Measurements from ENCODE around the gene DAP.
"Not testable (repeated sequence)": the region's sequence is repeated elsewhere in the genome, so short reads cannot be mapped to it uniquely, and the experiment has no call there.

DAP gene

DNA sequence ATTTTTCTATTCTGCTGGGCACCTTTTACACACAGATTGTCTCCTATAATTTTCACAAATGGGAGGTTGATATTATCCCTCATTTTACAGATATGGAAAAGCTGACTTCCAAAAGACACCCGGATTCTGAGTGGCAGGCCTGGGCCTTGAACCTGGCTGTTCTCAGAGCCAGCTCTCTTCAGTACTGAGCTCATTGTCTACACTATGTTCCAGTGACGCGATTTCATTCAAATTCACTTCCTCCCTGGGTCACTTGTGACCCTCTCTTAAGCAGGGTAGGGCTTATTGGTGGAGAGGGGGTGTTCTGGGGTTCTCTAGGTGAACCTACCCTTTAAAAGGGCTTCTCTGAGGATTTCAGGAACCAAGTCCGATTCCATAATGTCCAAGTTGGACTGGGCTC lies 127.0 kb downstream of the DAP start:
- no peaks in the 10 kb centered on the region for H3K9me3 ChIP-seq (ENCODE audit: low read depth, low read length)
- TF ChIP-seq FOXP2 (optimal IDR thresholded peaks at IDR 0.05; ENCODE audit: control extremely low read depth, extremely low read length, insufficient read depth) (no peak), POLR2AphosphoS5 (IDR thresholded peaks at IDR 0.05; ENCODE audit: borderline replicate concordance, low read depth, low read length) (no peak), EZH2 (IDR thresholded peaks at IDR 0.05) (no peak)
- no peaks in the 10 kb centered on the region for H3K36me3 ChIP-seq (ENCODE audit: insufficient read depth, low read length)
- no peak overlapping the region for H3K27ac ChIP-seq
- no peak overlapping the region for H3K9ac ChIP-seq (ENCODE audit: insufficient read length)
- no peak for DNase-seq (ENCODE audit: low read depth, low spot score)
- no peak overlapping the region for H3K4me3 ChIP-seq

- Histone ChIP-seq H3K9ac (ENCODE audit: insufficient read length) (no peak overlapping the region), H3K27ac (no peak overlapping the region), H3K36me3 (ENCODE audit: insufficient read depth, low read length) (no peaks in the 10 kb centered on the region), H3K9me3 (ENCODE audit: low read depth, low read length) (no peaks in the 10 kb centered on the region), H3K4me3 (no peak overlapping the region)
- DNase-seq (ENCODE audit: low read depth, low spot score) = no peak
- TF ChIP-seq FOXP2 (optimal IDR thresholded peaks at IDR 0.05; ENCODE audit: control extremely low read depth, extremely low read length, insufficient read depth) = no peak
These were observed 127.6 kb downstream of the DAP start for GRCh38 chr5:10633271-10634049.

- H3K27ac ChIP-seq = no peak overlapping the region
- no peaks in the 10 kb centered on the region for H3K36me3 ChIP-seq (ENCODE audit: insufficient read depth, low read length)
- no peak for TF ChIP-seq FOXP2 (optimal IDR thresholded peaks at IDR 0.05; ENCODE audit: control extremely low read depth, extremely low read length, insufficient read depth)
- TF ChIP-seq EZH2 (IDR thresholded peaks at IDR 0.05) = no peak
- TF ChIP-seq POLR2AphosphoS5 (IDR thresholded peaks at IDR 0.05; ENCODE audit: borderline replicate concordance, low read depth, low read length) = no peak
- H3K4me3 ChIP-seq = no peak overlapping the region
- no peaks in the 10 kb centered on the region for H3K9me3 ChIP-seq (ENCODE audit: low read depth, low read length)
- H3K9ac ChIP-seq (ENCODE audit: insufficient read length) = no peak overlapping the region
- no peak for DNase-seq (ENCODE audit: low read depth, low spot score)
These were observed 128.8 kb downstream of the DAP start for GRCh38 chr5:10632110-10632761.

DNA sequence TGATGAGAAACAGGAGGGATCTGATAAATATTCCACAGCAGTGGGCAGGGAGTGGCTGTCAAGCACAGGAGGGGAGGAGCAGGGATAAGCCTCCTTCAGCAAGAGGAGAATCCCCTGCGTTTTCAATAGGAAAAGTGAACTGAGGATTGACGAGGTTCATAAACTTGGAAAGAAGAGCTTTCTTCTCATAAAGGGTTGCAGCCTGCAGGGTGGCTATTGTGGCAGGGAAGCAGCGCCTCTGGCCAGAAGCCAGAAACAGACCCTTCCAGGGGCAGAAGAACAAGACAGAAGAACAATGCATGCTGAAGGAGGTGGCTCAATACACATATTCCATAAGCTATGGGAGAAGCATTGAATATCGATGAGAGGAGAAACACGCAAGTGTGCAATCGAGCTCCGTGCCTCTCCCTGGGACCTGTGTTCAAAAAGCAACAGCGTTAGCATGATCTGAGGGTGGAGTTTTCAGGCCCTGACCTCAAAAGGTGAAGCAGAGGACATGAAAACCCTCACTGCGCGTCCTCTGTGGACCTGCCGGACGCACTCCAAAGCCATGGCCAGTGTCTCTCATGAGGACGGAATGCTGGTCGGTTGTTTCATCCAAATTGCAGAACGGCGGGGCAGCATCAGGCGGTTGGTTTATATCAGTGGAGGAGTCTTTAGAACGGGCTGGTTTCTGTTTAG lies 129.6 kb downstream of the DAP start:
- Histone ChIP-seq H3K4me3 (no peak overlapping the region), H3K36me3 (ENCODE audit: insufficient read depth, low read length) (no peaks in the 10 kb centered on the region), H3K9me3 (ENCODE audit: low read depth, low read length) (no peaks in the 10 kb centered on the region), H3K9ac (ENCODE audit: insufficient read length) (no peak overlapping the region), H3K27ac (no peak overlapping the region)
- TF ChIP-seq POLR2AphosphoS5 (IDR thresholded peaks at IDR 0.05; ENCODE audit: borderline replicate concordance, low read depth, low read length) (no peak), FOXP2 (optimal IDR thresholded peaks at IDR 0.05; ENCODE audit: control extremely low read depth, extremely low read length, insufficient read depth) (no peak), EZH2 (IDR thresholded peaks at IDR 0.05) (no peak)
- no peak for DNase-seq (ENCODE audit: low read depth, low spot score)

GRCh38 chr5:10630744-10631143 lies 130.3 kb downstream of the DAP start:
- not testable (repeated sequence) for H3K9ac ChIP-seq (ENCODE audit: insufficient read length); DNase-seq (ENCODE audit: low read depth, low spot score); H3K4me3 ChIP-seq; H3K27ac ChIP-seq; H3K36me3 ChIP-seq (ENCODE audit: insufficient read depth, low read length); H3K9me3 ChIP-seq (ENCODE audit: low read depth, low read length)

DNA sequence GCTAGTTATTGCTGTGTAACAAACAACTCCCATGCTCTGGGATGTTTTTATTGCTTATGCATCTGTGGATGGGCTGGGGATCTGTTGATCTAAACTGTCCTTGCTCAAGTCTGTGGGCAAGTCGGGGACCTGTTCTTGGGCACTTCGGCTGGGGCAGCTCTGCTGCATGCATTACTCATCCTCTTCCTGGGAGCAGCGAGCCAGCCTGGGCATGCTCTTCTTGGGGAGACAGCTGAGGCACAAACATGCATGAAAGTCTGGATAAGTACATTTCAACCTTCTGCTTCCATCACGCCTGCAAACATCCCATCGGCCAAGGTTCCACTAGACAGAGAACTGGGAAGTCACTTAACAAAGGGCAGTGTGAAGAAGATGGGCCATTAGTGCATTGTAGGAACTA lies 130.9 kb downstream of the DAP start:
- no peak overlapping the region for H3K4me3 ChIP-seq
- H3K9me3 ChIP-seq (ENCODE audit: low read depth, low read length) = no peaks in the 10 kb centered on the region
- no peak overlapping the region for H3K27ac ChIP-seq
- H3K36me3 ChIP-seq (ENCODE audit: insufficient read depth, low read length) = no peaks in the 10 kb centered on the region
- DNase-seq (ENCODE audit: low read depth, low spot score) = no peak
- no peak for TF ChIP-seq EZH2 (IDR thresholded peaks at IDR 0.05)
- TF ChIP-seq POLR2AphosphoS5 (IDR thresholded peaks at IDR 0.05; ENCODE audit: borderline replicate concordance, low read depth, low read length) = no peak
- no peak overlapping the region for H3K9ac ChIP-seq (ENCODE audit: insufficient read length)

DNA sequence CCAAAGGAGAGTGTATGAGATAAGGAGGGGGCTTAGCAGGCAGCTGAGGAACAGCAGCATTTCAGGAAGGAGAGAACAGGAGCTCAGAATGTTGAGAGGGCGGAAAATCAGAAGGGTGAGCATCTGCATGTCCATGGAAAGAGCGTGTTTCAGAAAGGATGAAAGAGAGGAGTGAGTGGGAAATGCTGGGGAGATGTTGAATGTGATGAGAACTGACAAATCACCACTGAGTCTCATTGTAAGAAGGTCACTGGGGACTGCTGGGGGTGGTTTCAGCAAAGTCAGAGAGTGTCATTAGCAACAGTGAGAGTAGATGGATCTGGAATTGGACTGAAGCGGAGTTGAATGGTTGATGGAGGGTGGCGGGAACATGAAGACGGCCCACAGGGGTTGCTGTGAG lies 131.4 kb downstream of the DAP start:
- H3K27ac ChIP-seq = no peak overlapping the region
- H3K9ac ChIP-seq (ENCODE audit: insufficient read length) = no peak overlapping the region
- TF ChIP-seq FOXP2 (optimal IDR thresholded peaks at IDR 0.05; ENCODE audit: control extremely low read depth, extremely low read length, insufficient read depth) = no peak
- no peaks in the 10 kb centered on the region for H3K9me3 ChIP-seq (ENCODE audit: low read depth, low read length)
- no peak for DNase-seq (ENCODE audit: low read depth, low spot score)
- H3K4me3 ChIP-seq = no peak overlapping the region
- H3K36me3 ChIP-seq (ENCODE audit: insufficient read depth, low read length) = no peaks in the 10 kb centered on the region
